A549 (cell line): ENCODE measurements around the gene STAB2. TPM values are rescaled to one million over a fixed set of nuclear protein-coding genes. Genes with fewer than 3 reads are reported as not detected.

Experiments
- ATAC-seq, 2 experiments: fragments of 200-7000 bp in 1 of 2; fragments of >200 bp in 1 of 2; cut with Nextera tagmentation in 1 of 2; cut with Tn5 transposase in 1 of 2; 3 replicates each; pipeline versions ENCODE4 v1.8.0 to v1.9.1; 2018 to 2020; ENCODE audit warnings: mild to moderate bottlenecking in 1 of 2, moderate library complexity in 1 of 2
- CTCF ChIA-PET: fragments of 300-600 bp; sonication (Branson Sonifier 250); formaldehyde crosslinking; extraction: SDS; loops from one replicate; lab custom pipeline; 2021; ENCODE audit warnings: antibody characterized with exemption, inconsistent platforms; lab: Yijun Ruan, JAX
- POLR2A ChIA-PET: fragments of 350-600 bp; formaldehyde crosslinking; extraction: SDS; loops from one replicate; lab custom pipeline; 2021; ENCODE audit warnings: antibody characterized with exemption, inconsistent platforms; lab: Yijun Ruan, JAX
- DNase-seq, 2 experiments: peaks; one replicate each; pipeline versions ENCODE4 v3.0.0 to v3.0.0-alpha.2; 2011 to 2016; ENCODE audit warnings: low read depth in 1 of 2, low spot score in 1 of 2
- FAIRE-seq: peaks from 2 replicates; lab custom pipeline; 2011; peaks lifted over from hg19 to GRCh38; lab: Jason Lieb, UNC
- H3K27ac ChIP-seq, 2 experiments: fragments of >200 bp; sonication (Bioruptor Twin); formaldehyde crosslinking; 3 replicates each; pipeline ENCODE4 v1.5.1; 2016 to 2017
- H3K4me1 ChIP-seq: fragments of >200 bp; sonication (Bioruptor Twin); formaldehyde crosslinking; 3 replicates; pipeline ENCODE4 v1.6.1; 2016
- H3K4me2 ChIP-seq: fragments of >200 bp; sonication (Bioruptor Twin); formaldehyde crosslinking; 3 replicates; pipeline ENCODE4 v1.6.1; 2016
- H3K4me3 ChIP-seq: fragments of >200 bp; sonication (Bioruptor Twin); formaldehyde crosslinking; 3 replicates; pipeline ENCODE4 v1.5.1; 2016
- H3K9me3 ChIP-seq: fragments of >200 bp; sonication (Bioruptor Twin); formaldehyde crosslinking; 3 replicates; pipeline ENCODE4 v1.6.1; 2016
- BHLHE40 ChIP-seq: IDR thresholded peaks from 2 replicates; pipeline ENCODE4 v1.6.1; 2012; ENCODE audit warnings: low read depth, low read length, inconsistent platforms
- CBX2 ChIP-seq: fragments of 200-600 bp; sonication (generic); IDR thresholded peaks from 2 replicates; pipeline ENCODE4 v1.6.1; 2016; ENCODE audit warnings: low read depth, mild to moderate bottlenecking, borderline replicate concordance
- EHMT2 ChIP-seq: fragments of 200-600 bp; sonication (generic); IDR thresholded peaks from 2 replicates; pipeline ENCODE4 v1.6.1; 2016; ENCODE audit warnings: antibody characterized with exemption, low read depth, mild to moderate bottlenecking, moderate library complexity
- EP300 ChIP-seq, 2 experiments: fragments of >200 bp; sonication (Bioruptor Twin); formaldehyde crosslinking; IDR thresholded peaks; 2 replicates in 1 of 2; 3 replicates in 1 of 2; pipeline ENCODE4 v1.6.1; 2016 to 2017
- FOSB ChIP-seq: fragments of 250-450 bp; sonication (Bioruptor Pico); IDR thresholded peaks from 2 replicates; pipeline ENCODE4 v1.5.0; 2020; ENCODE audit warnings: mild to moderate bottlenecking, moderate library complexity
- GATA3 ChIP-seq: IDR thresholded peaks from 2 replicates; pipeline ENCODE4 v1.6.1; 2012; ENCODE audit warnings: borderline replicate concordance
- HDAC2 ChIP-seq: fragments of 200-600 bp; sonication (generic); IDR thresholded peaks from 2 replicates; pipeline ENCODE4 v1.6.1; 2016
- HEYL ChIP-seq: fragments of 250-450 bp; sonication (Bioruptor Pico); IDR thresholded peaks from 2 replicates; pipeline ENCODE4 v1.8.0; 2021; ENCODE audit warnings: mild to moderate bottlenecking, moderate library complexity
- HOXB13 ChIP-seq: fragments of 250-450 bp; sonication (Bioruptor Pico); IDR thresholded peaks from 2 replicates; pipeline ENCODE4 v1.5.0; 2020; ENCODE audit warnings: low read depth, mild to moderate bottlenecking, moderate library complexity
- HOXB5 ChIP-seq: fragments of 250-450 bp; sonication (Bioruptor Pico); IDR thresholded peaks from 2 replicates; pipeline ENCODE4 v1.5.0; 2020; ENCODE audit warnings: mild to moderate bottlenecking, moderate library complexity
- KDM5A ChIP-seq: fragments of 200-600 bp; sonication (generic); IDR thresholded peaks from 2 replicates; pipeline ENCODE4 v1.6.1; 2016; ENCODE audit warnings: antibody characterized with exemption, mild to moderate bottlenecking
- MAZ ChIP-seq: fragments of 150-350 bp; IDR thresholded peaks from 2 replicates; pipeline ENCODE4 v1.6.1; 2014; ENCODE audit warnings: antibody characterized with exemption, low read depth, low read length, borderline replicate concordance
- NFE2L2 ChIP-seq: fragments of 150-350 bp; conservative IDR thresholded peaks from 2 replicates; pipeline ENCODE4 v1.6.1; 2014; ENCODE audit warnings: low read length
- NR3C1 ChIP-seq: fragments of >200 bp; sonication (Bioruptor Twin); formaldehyde crosslinking; IDR thresholded peaks from 3 replicates; pipeline ENCODE4 v1.6.1; 2017
- POLR2AphosphoS2 ChIP-seq: conservative IDR thresholded peaks from 2 replicates; pipeline ENCODE4 v1.6.1; 2012; ENCODE audit warnings: low read length, improper control_type of control experiment, inconsistent platforms
- RARB ChIP-seq: fragments of 250-450 bp; sonication (Bioruptor Pico); IDR thresholded peaks from 2 replicates; pipeline ENCODE4 v1.8.0; 2021; ENCODE audit warnings: mild to moderate bottlenecking, moderate library complexity
- RCOR1 ChIP-seq: fragments of 150-350 bp; IDR thresholded peaks from 2 replicates; pipeline ENCODE4 v1.6.1; 2014; ENCODE audit warnings: antibody characterized with exemption, low read length, low read depth
- ZC3H11A ChIP-seq: fragments of 450-650 bp; IDR thresholded peaks from 2 replicates; pipeline ENCODE4 v1.6.1; 2014; ENCODE audit warnings: antibody characterized with exemption, mild to moderate bottlenecking
- WGBS: methylation state at CpG from one replicate; pipeline ENCODE4 v1.1.6; 2017; ENCODE audit errors: missing lambda C conversion rate; 5-methylcytosine and 5-hydroxymethylcytosine counted together
- polyA plus RNA-seq, 4 experiments: library from polyadenylated mRNA; depleted of rRNA in 3 of 4; stranded (reverse); fragments of >200 nt; fragmentation: RNase III in 1 of 4; extraction: RNeasy Plus Mini Kit Qiagen cat#74134 plus additional on column Dnase treatment in 1 of 4; gene quantifications; 2 replicates in 3 of 4; 3 replicates in 1 of 4; pipeline ENCODE4 v1.2.3, GENCODE V29; 2011 to 2017
- TF ChIP-seq, protein P1 (sequence below): IDR thresholded peaks from 2 replicates; pipeline ENCODE4 v1.6.1; 2012
- TF ChIP-seq, protein P2 (sequence below): IDR thresholded peaks from 2 replicates; pipeline ENCODE4 v1.6.1; 2012
- TF ChIP-seq, protein P3 (sequence below): fragments of 250-450 bp; sonication (Bioruptor Pico); IDR thresholded peaks from 2 replicates; pipeline ENCODE4 v1.5.0; 2021; ENCODE audit warnings: mild to moderate bottlenecking, moderate library complexity, borderline replicate concordance

Gene STAB2
- polyA plus RNA-seq, 2 of the 4 experiments (the other 2 are of a cell fraction), result not detected

DNA sequence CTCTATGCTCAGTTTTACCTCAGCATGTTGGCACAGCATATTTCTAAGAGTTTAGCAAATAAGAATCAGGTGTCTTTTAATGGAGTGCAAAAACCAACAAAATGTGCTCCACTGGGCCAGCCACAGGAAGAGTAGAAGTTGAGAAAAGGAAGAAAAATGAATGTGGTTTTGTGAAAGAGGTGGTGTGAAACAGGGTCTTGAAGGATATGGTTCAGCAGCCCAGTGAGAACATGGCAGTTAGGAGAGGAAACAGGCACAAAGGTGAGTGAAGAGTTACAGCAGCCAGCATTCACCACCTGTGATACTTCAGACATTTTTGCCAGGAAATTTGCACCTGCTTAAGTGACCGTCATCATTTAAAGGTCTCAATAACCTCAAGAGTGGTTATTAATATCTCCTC lies 2.4 kb downstream of the STAB2 start:
- no peak overlapping the region for H3K27ac ChIP-seq
- DNase-seq (no peak), FAIRE-seq (no peak), ATAC-seq (no peak)
- CTCF ChIA-PET, result interaction anchor here (4.3 kb wide), 1 partner anchor 15 kb away, joined by 30 read pairs; no protein-coding TSS in a partner anchor
- H3K4me1 ChIP-seq, result no peaks in the 10 kb centered on the region
- H3K4me3 ChIP-seq, result no peak overlapping the region
- no peak overlapping the region for H3K4me2 ChIP-seq
- no peak for TF ChIP-seq RCOR1
- no peak for TF ChIP-seq HDAC2
- TF ChIP-seq NFE2L2, result no peak
- TF ChIP-seq NR3C1, result no peak
- no peak for TF ChIP-seq KDM5A
- TF ChIP-seq BHLHE40, result no peak
- TF ChIP-seq HOXB5, result no peak
- no peak for TF ChIP-seq CBX2
- TF ChIP-seq, protein P1, sequence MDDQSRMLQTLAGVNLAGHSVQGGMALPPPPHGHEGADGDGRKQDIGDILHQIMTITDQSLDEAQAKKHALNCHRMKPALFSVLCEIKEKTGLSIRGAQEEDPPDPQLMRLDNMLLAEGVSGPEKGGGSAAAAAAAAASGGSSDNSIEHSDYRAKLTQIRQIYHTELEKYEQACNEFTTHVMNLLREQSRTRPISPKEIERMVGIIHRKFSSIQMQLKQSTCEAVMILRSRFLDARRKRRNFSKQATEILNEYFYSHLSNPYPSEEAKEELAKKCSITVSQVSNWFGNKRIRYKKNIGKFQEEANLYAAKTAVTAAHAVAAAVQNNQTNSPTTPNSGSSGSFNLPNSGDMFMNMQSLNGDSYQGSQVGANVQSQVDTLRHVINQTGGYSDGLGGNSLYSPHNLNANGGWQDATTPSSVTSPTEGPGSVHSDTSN, result no peak
- TF ChIP-seq ZC3H11A, result no peak
- TF ChIP-seq, all 56 proteins: peak for 0
- WGBS, result 88% methylated on average over 1 of the region's 1 CpG
- POLR2A ChIA-PET, result no interaction called here
- H3K9me3 ChIP-seq, result no peaks in the 10 kb centered on the region

DNA sequence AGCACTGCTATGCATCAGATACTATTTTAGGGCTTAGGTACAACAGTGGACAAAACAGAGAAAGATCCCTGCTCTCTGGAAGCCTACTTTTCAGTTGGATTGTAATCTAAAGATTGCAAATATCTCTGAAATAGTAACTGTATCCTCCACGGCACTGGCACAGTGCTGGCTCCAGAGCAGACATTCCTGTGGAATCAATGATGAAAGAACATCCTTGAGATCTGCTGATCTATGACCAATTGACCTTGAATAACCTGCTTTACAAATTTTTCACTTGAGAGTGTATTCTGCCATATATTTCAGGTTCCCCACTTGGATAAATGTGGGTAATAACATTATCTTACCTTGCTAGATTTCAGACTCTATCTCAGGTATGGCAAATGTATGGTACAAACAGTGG lies 3.2 kb downstream of the STAB2 start:
- DNase-seq (no peak), FAIRE-seq (no peak), ATAC-seq (no peak)
- WGBS, result 48% methylated on average over 1 of the region's 1 CpG
- no peak overlapping the region for H3K27ac ChIP-seq
- CTCF ChIA-PET, result no interaction called here
- no peaks in the 10 kb centered on the region for H3K4me1 ChIP-seq
- TF ChIP-seq MAZ (no peak), FOSB (no peak), NR3C1 (no peak), HDAC2 (no peak), HOXB13 (CRISPR knock-in tag) (no peak), EP300 (IDR thresholded peaks at IDR 0.05) (no peak), HEYL (CRISPR knock-in tag) (no peak), NFE2L2 (no peak), GATA3 (no peak), POLR2AphosphoS2 (no peak), EHMT2 (no peak)
- TF ChIP-seq, protein P2, sequence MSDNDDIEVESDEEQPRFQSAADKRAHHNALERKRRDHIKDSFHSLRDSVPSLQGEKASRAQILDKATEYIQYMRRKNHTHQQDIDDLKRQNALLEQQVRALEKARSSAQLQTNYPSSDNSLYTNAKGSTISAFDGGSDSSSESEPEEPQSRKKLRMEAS, result no peak
- no peak overlapping the region for H3K4me2 ChIP-seq
- POLR2A ChIA-PET, result no interaction called here
- no peak overlapping the region for H3K4me3 ChIP-seq
- no peaks in the 10 kb centered on the region for H3K9me3 ChIP-seq

DNA sequence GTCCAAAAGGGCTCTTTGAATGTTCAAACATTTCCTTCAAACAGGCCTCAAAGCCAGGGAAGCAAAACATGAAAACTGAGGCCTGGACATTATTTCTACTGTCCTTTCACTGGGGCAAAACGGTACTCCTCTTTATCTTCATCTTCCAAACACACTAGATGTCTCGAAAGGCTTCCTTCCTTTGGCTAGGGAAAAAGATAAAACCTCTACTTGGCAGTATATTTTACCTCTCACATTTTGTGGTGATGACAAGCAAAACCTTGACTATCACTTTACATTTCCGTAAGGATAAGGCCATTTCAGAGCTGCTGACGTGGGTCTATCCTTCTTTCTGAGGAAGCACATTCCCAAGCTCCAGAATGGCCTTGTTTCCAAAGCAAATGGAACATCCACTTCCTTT lies 9.9 kb downstream of the STAB2 start:
- no peak overlapping the region for H3K4me3 ChIP-seq
- H3K27ac ChIP-seq, result no peak overlapping the region
- no peak overlapping the region for H3K4me2 ChIP-seq
- FAIRE-seq (no peak), ATAC-seq (no peak), DNase-seq (no peak)
- H3K4me1 ChIP-seq, result no peaks in the 10 kb centered on the region
- ChIA-PET POLR2A (no interaction called here), CTCF (no interaction called here)
- WGBS, result 81% methylated on average over 4 of the region's 4 CpGs
- no peaks in the 10 kb centered on the region for H3K9me3 ChIP-seq
- no peak for TF ChIP-seq RARB (CRISPR knock-in tag)
- TF ChIP-seq, protein P3, sequence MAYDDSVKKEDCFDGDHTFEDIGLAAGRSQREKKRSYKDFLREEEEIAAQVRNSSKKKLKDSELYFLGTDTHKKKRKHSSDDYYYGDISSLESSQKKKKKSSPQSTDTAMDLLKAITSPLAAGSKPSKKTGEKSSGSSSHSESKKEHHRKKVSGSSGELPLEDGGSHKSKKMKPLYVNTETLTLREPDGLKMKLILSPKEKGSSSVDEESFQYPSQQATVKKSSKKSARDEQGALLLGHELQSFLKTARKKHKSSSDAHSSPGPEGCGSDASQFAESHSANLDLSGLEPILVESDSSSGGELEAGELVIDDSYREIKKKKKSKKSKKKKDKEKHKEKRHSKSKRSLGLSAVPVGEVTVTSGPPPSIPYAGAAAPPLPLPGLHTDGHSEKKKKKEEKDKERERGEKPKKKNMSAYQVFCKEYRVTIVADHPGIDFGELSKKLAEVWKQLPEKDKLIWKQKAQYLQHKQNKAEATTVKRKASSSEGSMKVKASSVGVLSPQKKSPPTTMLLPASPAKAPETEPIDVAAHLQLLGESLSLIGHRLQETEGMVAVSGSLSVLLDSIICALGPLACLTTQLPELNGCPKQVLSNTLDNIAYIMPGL (CRISPR knock-in tag), result no peak
